Activated T-helper 2 cell treated with anti-CD3 and anti-CD28 coated beads, Interferon-gamma antibody, Interleukin-2, Interleukin-4, amounts not matched to agents 10 μg/mL and 5 μg/mL and 100 μg/mL, durations not matched to agents 14 hours and 24 hours and 36 hours (primary cell): ENCODE data around the gene GATB. TPM values are rescaled to one million over a fixed set of nuclear protein-coding genes. Genes with fewer than 3 reads are reported as not detected.

Experiments
- DNase-seq: peaks from one replicate; pipeline ENCODE4 v3.0.0; 2021; ENCODE audit warnings: low spot score
- H3K27ac Mint-ChIP-seq: one replicate; pipeline ENCODE4 v1.8.0; 2021; ENCODE audit warnings: mixed read lengths
- H3K27me3 Mint-ChIP-seq: one replicate; pipeline ENCODE4 v1.8.0; 2021; ENCODE audit warnings: low read depth, mixed read lengths
- H3K36me3 Mint-ChIP-seq: one replicate; pipeline ENCODE4 v1.8.0; 2021; ENCODE audit warnings: low read depth, mixed read lengths
- H3K4me1 Mint-ChIP-seq: one replicate; pipeline ENCODE4 v1.8.0; 2021; ENCODE audit warnings: low read depth, mixed read lengths
- H3K4me3 Mint-ChIP-seq: one replicate; pipeline ENCODE4 v1.8.0; 2021; ENCODE audit warnings: low read depth, mild to moderate bottlenecking, moderate library complexity, mixed read lengths
- H3K9me3 Mint-ChIP-seq: one replicate; pipeline ENCODE4 v1.8.0; 2021; ENCODE audit warnings: mixed read lengths
- intact Hi-C: fragments of 100-400 bp; cut with micrococcal nuclease; formaldehyde crosslinking; loops from one replicate; pipeline ENCODE4 v1.15.1; 2023
- total RNA-seq: library from RNA; stranded (reverse); gene quantifications from 2 replicates; pipeline ENCODE4 v1.2.3, GENCODE V29; 2022

GATB gene
- total RNA-seq, 1 donor from 2014 or later, result 19.6 TPM

GRCh38 chr4:151685303-151685702 is 75.5 kb downstream of the GATB start:
- Mint-ChIP-seq H3K36me3 (peaks cover 7% of the 10 kb centered on the region), H3K27ac (no peak overlapping the region), H3K4me3 (no peak overlapping the region), H3K4me1 (peaks cover 4% of the 10 kb centered on the region), H3K27me3 (no peaks in the 10 kb centered on the region), H3K9me3 (no peaks in the 10 kb centered on the region)
- intact Hi-C loops, result no loop called here
- DNase-seq, result no peak

GRCh38 chr4:151681085-151681484 is 79.7 kb downstream of the GATB start:
- DNase-seq, result no peak
- Mint-ChIP-seq H3K27me3 (no peaks in the 10 kb centered on the region), H3K9me3 (no peaks in the 10 kb centered on the region), H3K4me1 (no peaks in the 10 kb centered on the region), H3K4me3 (no peak overlapping the region), H3K36me3 (no peaks in the 10 kb centered on the region), H3K27ac (no peak overlapping the region)
- intact Hi-C loops, result no loop called here

- intact Hi-C loops, result no loop called here
- Mint-ChIP-seq H3K4me3 (no peak overlapping the region), H3K27me3 (no peaks in the 10 kb centered on the region), H3K9me3 (no peaks in the 10 kb centered on the region), H3K36me3 (no peaks in the 10 kb centered on the region), H3K4me1 (no peaks in the 10 kb centered on the region), H3K27ac (no peak overlapping the region)
- no peak for DNase-seq
Observed at GRCh38 chr4:151679231-151679630, 81.6 kb downstream of the GATB start.

DNA sequence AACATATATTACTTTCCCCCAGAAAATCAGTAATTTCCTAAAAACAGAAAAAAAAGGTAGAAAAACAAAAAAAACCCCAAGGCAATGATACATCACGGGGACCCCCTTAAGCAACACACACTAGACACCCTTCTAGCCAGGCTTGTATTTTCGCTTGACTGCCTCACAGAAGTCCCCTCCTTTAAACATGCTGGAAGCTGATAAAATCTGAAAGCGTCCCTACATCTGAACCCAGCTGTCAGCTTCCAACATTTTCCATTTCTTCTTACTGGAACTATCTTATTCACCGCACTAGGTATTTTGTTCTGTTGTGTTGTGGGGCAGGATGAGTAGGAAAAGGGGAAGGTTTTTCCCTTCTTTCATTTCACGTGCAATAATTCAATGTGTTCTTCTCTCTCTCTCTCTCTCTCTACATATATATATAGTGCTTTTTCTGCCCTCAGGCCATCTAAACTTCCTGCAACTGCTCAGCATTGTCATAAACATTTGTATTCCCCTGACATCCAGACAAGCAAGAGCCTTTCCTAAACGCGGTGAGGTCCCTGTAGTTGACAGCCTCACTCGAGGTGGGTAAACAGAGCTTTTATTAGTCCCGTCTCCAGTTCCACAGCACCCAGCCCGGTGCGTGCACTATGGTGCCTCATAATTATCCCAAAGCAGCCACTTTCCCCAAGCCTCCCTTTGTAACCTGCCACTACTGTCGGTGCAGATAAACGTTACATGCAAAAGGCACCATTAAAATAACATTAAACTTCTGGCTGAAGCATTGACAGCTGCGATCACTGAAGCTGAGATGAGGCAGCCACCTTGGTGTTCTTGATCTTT is 82.5 kb downstream of the GATB start:
- no peak overlapping the region for H3K27ac Mint-ChIP-seq
- no peak overlapping the region for H3K4me3 Mint-ChIP-seq
- H3K36me3 Mint-ChIP-seq, result no peaks in the 10 kb centered on the region
- H3K9me3 Mint-ChIP-seq, result no peaks in the 10 kb centered on the region
- H3K4me1 Mint-ChIP-seq, result no peaks in the 10 kb centered on the region
- DNase-seq, result no peak
- no peaks in the 10 kb centered on the region for H3K27me3 Mint-ChIP-seq
- intact Hi-C loops, result no loop called here

DNA sequence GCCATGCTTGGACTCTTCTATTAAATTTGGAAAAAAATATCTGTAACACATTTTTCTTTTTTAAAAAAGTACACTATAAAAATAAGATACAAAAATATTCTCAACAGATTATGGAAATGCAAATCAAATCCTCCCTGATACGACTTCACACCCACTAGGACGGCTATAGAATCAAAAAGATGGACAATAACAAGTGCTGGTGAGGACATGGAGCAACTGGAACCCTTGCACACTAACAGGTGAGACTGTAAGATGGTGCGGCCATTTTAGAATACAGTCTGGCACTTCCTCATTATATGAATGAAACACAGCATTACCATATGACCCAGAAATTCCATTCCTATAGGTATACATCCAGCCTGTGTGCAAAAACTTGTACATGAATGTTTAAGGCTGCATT is 83.6 kb downstream of the GATB start:
- no peak for DNase-seq
- Mint-ChIP-seq H3K36me3 (no peaks in the 10 kb centered on the region), H3K4me1 (no peaks in the 10 kb centered on the region), H3K9me3 (no peaks in the 10 kb centered on the region), H3K27ac (no peak overlapping the region), H3K27me3 (no peaks in the 10 kb centered on the region), H3K4me3 (no peak overlapping the region)
- intact Hi-C loops, result no loop called here

DNA sequence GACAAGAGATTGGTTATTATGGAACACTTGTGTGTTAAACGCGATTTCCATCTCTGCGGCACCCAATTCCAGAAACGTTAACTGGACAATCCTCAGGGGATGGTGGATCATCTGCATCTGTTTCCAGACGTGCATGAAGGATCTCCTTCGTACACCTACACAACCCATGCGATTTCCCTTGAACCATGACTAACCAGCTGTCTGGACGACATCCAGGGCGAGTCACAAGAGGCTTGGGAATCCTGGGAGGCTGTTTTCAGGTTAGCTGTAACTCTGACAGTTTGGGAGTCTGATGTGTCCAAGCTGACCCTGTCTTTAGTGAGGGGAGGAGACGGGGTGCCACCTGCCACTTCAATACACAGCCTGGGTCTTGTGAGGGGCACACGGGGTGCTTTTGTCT is 84.5 kb downstream of the GATB start:
- Mint-ChIP-seq H3K4me3 (no peak overlapping the region), H3K36me3 (no peaks in the 10 kb centered on the region), H3K27ac (no peak overlapping the region), H3K4me1 (no peaks in the 10 kb centered on the region), H3K9me3 (no peaks in the 10 kb centered on the region), H3K27me3 (no peaks in the 10 kb centered on the region)
- DNase-seq, result no peak
- intact Hi-C loops, result no loop called here

- H3K4me3 Mint-ChIP-seq, result no peak overlapping the region
- H3K27ac Mint-ChIP-seq, result no peak overlapping the region
- H3K27me3 Mint-ChIP-seq, result no peaks in the 10 kb centered on the region
- DNase-seq, result no peak
- intact Hi-C loops, result no loop called here
- H3K4me1 Mint-ChIP-seq, result no peaks in the 10 kb centered on the region
- no peaks in the 10 kb centered on the region for H3K36me3 Mint-ChIP-seq
- no peaks in the 10 kb centered on the region for H3K9me3 Mint-ChIP-seq
Observed at GRCh38 chr4:151675411-151675971, 85.3 kb downstream of the GATB start.

DNA sequence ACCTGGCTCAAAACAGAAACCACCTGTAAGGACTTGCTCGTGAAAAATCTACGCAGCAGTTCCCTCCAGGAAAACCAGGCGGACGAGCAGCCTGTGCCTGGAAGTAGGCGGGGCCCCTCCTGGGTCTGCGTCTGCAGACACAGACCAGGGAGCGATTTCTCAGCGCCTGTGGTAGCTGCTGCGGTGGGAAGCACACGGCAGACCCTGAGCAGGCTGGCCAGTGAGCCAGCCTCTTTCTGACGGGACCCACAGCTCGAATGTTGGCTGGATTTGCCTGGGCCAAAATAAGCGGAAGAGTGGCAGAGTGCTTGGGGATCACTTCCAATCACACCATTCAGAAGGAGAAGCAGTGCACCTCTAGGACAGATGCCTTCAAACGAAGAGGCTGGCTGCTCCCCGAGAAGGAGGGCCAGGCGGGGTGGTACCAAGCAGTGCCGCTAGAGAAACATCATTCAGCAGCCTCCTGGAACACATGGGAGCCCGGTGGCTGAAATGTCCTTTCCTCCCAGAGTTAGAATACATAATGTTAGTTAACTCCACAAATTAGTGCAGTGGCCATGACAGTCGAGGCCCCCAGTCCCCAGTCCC is 85.9 kb downstream of the GATB start:
- no peaks in the 10 kb centered on the region for H3K36me3 Mint-ChIP-seq
- intact Hi-C loops, result no loop called here
- H3K4me3 Mint-ChIP-seq, result no peak overlapping the region
- DNase-seq, result no peak
- H3K4me1 Mint-ChIP-seq, result no peaks in the 10 kb centered on the region
- no peaks in the 10 kb centered on the region for H3K27me3 Mint-ChIP-seq
- H3K9me3 Mint-ChIP-seq, result no peaks in the 10 kb centered on the region
- no peak overlapping the region for H3K27ac Mint-ChIP-seq

DNA sequence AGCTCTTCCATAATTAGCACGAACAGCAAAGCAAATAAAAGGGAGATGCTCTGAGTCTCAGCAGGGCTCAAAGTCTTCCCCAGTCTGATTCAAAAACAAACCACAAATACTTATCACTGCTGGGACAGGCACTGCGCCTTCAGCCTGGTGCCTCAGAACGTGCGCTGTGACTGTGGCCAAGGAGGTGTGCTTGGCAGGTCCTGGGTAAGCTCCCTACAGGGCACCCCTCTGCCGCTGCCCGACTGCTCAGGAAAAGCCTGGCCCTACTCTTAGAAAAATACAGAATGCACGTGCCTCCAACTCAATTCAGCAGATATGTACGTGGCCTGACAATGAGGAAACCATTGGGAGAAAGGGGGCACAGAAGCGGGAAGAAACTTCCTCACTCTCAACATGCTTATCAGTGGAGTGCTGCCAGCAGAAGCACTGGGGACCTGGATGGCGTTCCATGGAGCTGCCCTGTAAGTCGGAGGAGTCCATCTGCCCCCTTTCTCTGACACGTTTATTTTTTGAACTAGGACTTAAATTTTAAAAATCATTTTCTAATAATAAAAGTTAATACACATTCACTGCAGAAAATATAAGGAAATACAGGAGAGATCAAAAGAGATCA is 86.8 kb downstream of the GATB start:
- H3K4me1 Mint-ChIP-seq, result no peaks in the 10 kb centered on the region
- intact Hi-C loops, result no loop called here
- H3K36me3 Mint-ChIP-seq, result no peaks in the 10 kb centered on the region
- no peak for DNase-seq
- no peak overlapping the region for H3K4me3 Mint-ChIP-seq
- no peaks in the 10 kb centered on the region for H3K27me3 Mint-ChIP-seq
- H3K9me3 Mint-ChIP-seq, result no peaks in the 10 kb centered on the region
- no peak overlapping the region for H3K27ac Mint-ChIP-seq

GRCh38 chr4:151672996-151673395 is 87.8 kb downstream of the GATB start:
- H3K4me3 Mint-ChIP-seq, result no peak overlapping the region
- no peaks in the 10 kb centered on the region for H3K36me3 Mint-ChIP-seq
- H3K27ac Mint-ChIP-seq, result no peak overlapping the region
- DNase-seq, result no peak
- no peaks in the 10 kb centered on the region for H3K4me1 Mint-ChIP-seq
- no peaks in the 10 kb centered on the region for H3K27me3 Mint-ChIP-seq
- intact Hi-C loops, result no loop called here
- no peaks in the 10 kb centered on the region for H3K9me3 Mint-ChIP-seq

DNA sequence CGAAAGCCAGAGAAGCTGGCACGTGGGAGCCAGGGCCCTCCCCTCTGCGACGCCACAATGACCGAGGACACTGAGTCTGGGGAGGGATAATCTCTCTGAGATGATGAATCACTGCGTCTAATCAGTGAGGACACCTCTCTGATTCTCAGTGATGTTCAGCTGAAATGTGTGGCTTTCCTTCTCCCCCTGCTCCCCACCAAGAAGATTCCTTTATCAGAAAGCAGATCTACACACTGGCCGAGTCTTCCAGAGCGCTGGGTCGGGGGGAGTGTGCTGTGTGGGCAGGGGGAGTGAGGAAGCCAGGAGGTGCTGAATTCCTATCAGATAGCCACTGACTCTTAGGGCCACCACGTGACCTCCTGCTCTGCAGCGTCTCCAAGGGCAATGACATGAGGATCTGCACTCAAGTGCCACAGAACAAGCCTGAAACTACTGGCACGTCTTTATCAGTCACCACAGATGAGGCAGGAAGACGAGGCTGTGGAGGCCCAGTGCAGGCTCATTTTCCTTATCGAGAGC is 89.2 kb downstream of the GATB start:
- H3K36me3 Mint-ChIP-seq, result no peaks in the 10 kb centered on the region
- intact Hi-C loops, result no loop called here
- no peak for DNase-seq
- H3K4me1 Mint-ChIP-seq, result peaks cover 7% of the 10 kb centered on the region
- no peaks in the 10 kb centered on the region for H3K9me3 Mint-ChIP-seq
- no peak overlapping the region for H3K4me3 Mint-ChIP-seq
- H3K27me3 Mint-ChIP-seq, result no peaks in the 10 kb centered on the region
- H3K27ac Mint-ChIP-seq, result no peak overlapping the region

DNA sequence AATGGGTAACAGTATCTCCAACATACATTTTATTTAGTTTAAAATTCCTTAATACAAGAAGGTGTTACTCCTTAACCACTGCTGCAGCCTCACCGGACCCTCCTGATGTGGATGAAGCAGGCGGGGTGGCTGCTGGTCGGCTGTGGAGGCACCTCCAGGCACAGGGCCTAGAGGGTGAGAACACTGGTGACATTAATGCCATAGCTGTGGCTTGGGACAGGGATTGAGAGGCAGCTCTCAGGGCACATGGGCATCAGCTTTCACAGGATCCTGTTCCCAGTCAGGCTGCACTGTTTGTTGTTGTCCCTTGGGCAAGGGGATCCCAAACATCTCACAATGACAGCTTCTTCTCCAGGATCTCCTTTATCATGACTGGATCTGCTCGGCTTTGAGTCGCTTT is 90.0 kb downstream of the GATB start:
- Mint-ChIP-seq H3K4me3 (no peak overlapping the region), H3K36me3 (no peaks in the 10 kb centered on the region), H3K4me1 (peaks cover 7% of the 10 kb centered on the region), H3K9me3 (no peaks in the 10 kb centered on the region), H3K27me3 (no peaks in the 10 kb centered on the region), H3K27ac (no peak overlapping the region)
- intact Hi-C loops, result no loop called here
- no peak for DNase-seq

- DNase-seq, result no peak
- H3K4me3 Mint-ChIP-seq, result no peak overlapping the region
- no peaks in the 10 kb centered on the region for H3K27me3 Mint-ChIP-seq
- H3K27ac Mint-ChIP-seq, result no peak overlapping the region
- peaks cover 7% of the 10 kb centered on the region for H3K4me1 Mint-ChIP-seq
- no peaks in the 10 kb centered on the region for H3K36me3 Mint-ChIP-seq
- intact Hi-C loops, result no loop called here
- no peaks in the 10 kb centered on the region for H3K9me3 Mint-ChIP-seq
Observed at GRCh38 chr4:151669990-151670389, 90.8 kb downstream of the GATB start.
